ENCODE data around the gene RPS27.
"Not testable (repeated sequence)": the region's sequence is repeated elsewhere in the genome, so short reads cannot be mapped to it uniquely, and the experiment has no call there.

Gene RPS27

GRCh38 chr1:153985941-153986761 is 4.4 kb upstream of the RPS27 start, which contains the start of gene RAB13:
Gene RAB13, minus strand, starts transcription at chr1:153986339. Its CDS starts 103 bp downstream, at chr1:153986236.
- DNase-seq (ENCODE audit: low read depth in 2 of 2), result no peak

GRCh38 chr1:153987621-153988020 is 2.9 kb upstream of the RPS27 start:
- no peak for DNase-seq (ENCODE audit: low read depth in 2 of 2)

GRCh38 chr1:153991151-153991630 is 629 bp downstream of the RPS27 start:
- DNase-seq (ENCODE audit: low read depth in 2 of 2), result no peak

- no peak for DNase-seq (ENCODE audit: low read depth in 2 of 2)
Measured at GRCh38 chr1:153991806-153992205, 1.2 kb downstream of the RPS27 start.

GRCh38 chr1:153995202-153995601 is 4.6 kb downstream of the RPS27 start:
- no peak for DNase-seq (ENCODE audit: low read depth in 2 of 2)

GRCh38 chr1:153995640-153996039 is 5.1 kb downstream of the RPS27 start:
- DNase-seq (ENCODE audit: low read depth in 2 of 2), result no peak

GRCh38 chr1:153996882-153997281 is 6.3 kb downstream of the RPS27 start:
- not testable (repeated sequence) for DNase-seq (ENCODE audit: low read depth in 2 of 2)

GRCh38 chr1:154000420-154000819 is 9.9 kb downstream of the RPS27 start:
- no peak for DNase-seq (ENCODE audit: low read depth in 2 of 2)

GRCh38 chr1:154006136-154006535 is 15.6 kb downstream of the RPS27 start:
- no peak for DNase-seq (ENCODE audit: low read depth in 2 of 2)

- no peak for DNase-seq (ENCODE audit: low read depth in 2 of 2)
Measured at GRCh38 chr1:154012129-154012528, 21.6 kb downstream of the RPS27 start.

- DNase-seq (ENCODE audit: low read depth in 2 of 2), result not testable (repeated sequence)
Measured at GRCh38 chr1:154012543-154012942, 22.0 kb downstream of the RPS27 start.

GRCh38 chr1:154014154-154014907 is 23.8 kb downstream of the RPS27 start:
- DNase-seq (ENCODE audit: low read depth in 2 of 2), result no peak

- DNase-seq (ENCODE audit: low read depth in 2 of 2), result no peak
Measured at GRCh38 chr1:154019269-154019668, 28.7 kb downstream of the RPS27 start.

- no peak for DNase-seq (ENCODE audit: low read depth in 2 of 2)
Measured at GRCh38 chr1:154019940-154020339, 29.4 kb downstream of the RPS27 start.

GRCh38 chr1:154033697-154034096 is 43.1 kb downstream of the RPS27 start:
- DNase-seq (ENCODE audit: low read depth in 2 of 2), result not testable (repeated sequence)

Data from stimulated activated CD8-positive, alpha-beta memory T cell treated with anti-CD3 and anti-CD28 coated beads, Interleukin-7, amount 100 ng/mL, for 1 hour (primary cell).